Measurements from ENCODE around the gene EPHB3.

The EPHB3 gene

DNA sequence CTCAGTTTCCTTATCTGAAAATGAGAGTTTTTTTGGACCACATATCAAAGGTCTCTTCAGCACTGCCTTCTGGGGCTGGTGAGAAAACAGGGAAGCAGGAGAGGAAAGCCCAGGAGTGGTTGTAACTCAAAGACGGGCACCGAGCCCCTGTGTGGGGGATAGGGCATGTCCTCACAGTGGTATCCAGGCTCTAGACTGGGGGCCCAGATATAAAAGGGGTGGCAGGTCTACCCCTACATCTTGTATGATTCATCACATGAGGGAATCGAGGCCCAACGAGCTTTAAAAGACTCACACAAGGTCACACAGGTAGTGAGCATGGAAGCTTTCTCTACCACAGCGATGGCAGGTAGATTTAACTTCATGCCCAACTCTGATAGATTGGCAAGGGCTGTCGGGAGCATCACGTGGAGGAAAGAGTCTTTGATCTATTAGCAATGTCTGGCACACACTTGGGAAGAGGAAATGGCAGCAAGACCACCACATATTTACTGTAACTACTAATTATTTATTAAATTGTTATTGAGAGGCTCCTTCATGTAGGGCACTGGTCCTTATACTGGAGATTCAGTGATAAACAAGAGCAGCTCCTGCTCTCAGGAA is 4.1 kb upstream of the EPHB3 start:
- Histone ChIP-seq H3K27me3 (ENCODE audit: control insufficient read depth in 3 of 3, insufficient read depth in 3 of 3, low read depth in 1 of 3, low read length in 3 of 3) (peaks cover 3 to 74% (median 12%) of the 10 kb centered on the region in 3 experiments), H3K14ac (ENCODE audit: low read length) (no peak overlapping the region), H3K18ac (ENCODE audit: low read length) (no peak overlapping the region)

DNA sequence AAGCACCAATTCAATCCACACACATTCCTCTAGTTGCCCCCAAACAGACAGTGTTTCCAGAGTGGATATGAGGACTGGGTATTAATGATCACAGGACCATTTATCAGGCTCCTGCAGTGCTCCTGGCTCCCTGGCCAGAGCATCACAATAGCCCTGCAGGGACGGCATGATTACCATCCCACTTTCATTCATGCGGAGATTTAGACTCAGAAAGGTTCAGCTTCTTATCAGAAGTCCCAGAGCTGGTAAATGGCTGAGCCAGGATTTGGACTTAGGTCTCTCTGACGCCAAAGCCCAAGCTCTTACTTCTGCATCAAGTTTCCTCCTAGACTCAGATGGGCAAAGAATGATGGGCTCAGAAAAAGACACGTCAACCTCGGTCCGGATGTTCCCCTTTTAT is 2.9 kb upstream of the EPHB3 start:
- H3K18ac ChIP-seq (ENCODE audit: low read length), result no peak overlapping the region
- H3K4me3 ChIP-seq (ENCODE audit: low read length in 2 of 2), result no peak overlapping the region
- H3K4me2 ChIP-seq (ENCODE audit: insufficient read depth, low read length, poor library complexity, severe bottlenecking), result no peak overlapping the region
- no peak overlapping the region for H2BK15ac ChIP-seq (ENCODE audit: low read length)
- H2AK5ac ChIP-seq (ENCODE audit: low read depth, low read length), result no peak overlapping the region
- no peak overlapping the region for H2BK120ac ChIP-seq (ENCODE audit: low read depth, low read length)
- peaks cover 4 to 64% (median 25%) of the 10 kb centered on the region in 3 experiments for H3K27me3 ChIP-seq (ENCODE audit: control insufficient read depth in 3 of 3, insufficient read depth in 3 of 3, low read depth in 1 of 3, low read length in 3 of 3)
- H4K8ac ChIP-seq (ENCODE audit: low read depth, low read length), result no peak overlapping the region
- no peak overlapping the region for H3K14ac ChIP-seq (ENCODE audit: low read length)
- no peak for DNase-seq (ENCODE audit: low spot score)
- no peak overlapping the region for H4K91ac ChIP-seq (ENCODE audit: low read depth, low read length, poor library complexity)
- no peaks in the 10 kb centered on the region for H3K79me1 ChIP-seq (ENCODE audit: low read depth, low read length)
- WGBS, 2 donors (ENCODE audit: extremely low coverage in 2 of 2, insufficient read length in 2 of 2, insufficient replicate concordance in 1 of 2), result no CpG with 5 or more reads among the region's 6 CpGs
- no peak overlapping the region for H2BK5ac ChIP-seq (ENCODE audit: low read length)
- peaks cover 9 to 18% of the 10 kb centered on the region in 2 donors for H3K4me1 ChIP-seq (ENCODE audit: control insufficient read depth in 2 of 2, insufficient read depth in 1 of 2, low read depth in 1 of 2, low read length in 2 of 2)
- H2AFZ ChIP-seq (ENCODE audit: low read length), result no peak overlapping the region
- H3K27ac ChIP-seq (replicated peaks; ENCODE audit: low read length), result no peak overlapping the region
- peak overlapping the region; percentile 42 for H2BK12ac ChIP-seq (ENCODE audit: low read length)
- no peak overlapping the region for H3K9ac ChIP-seq (ENCODE audit: low read depth, low read length, poor library complexity)
- no peaks in the 10 kb centered on the region for H3K36me3 ChIP-seq (replicated peaks in 1 of 2; ENCODE audit: control insufficient read depth in 2 of 2, insufficient read depth in 2 of 2, low read length in 2 of 2)
- H3K23ac ChIP-seq (ENCODE audit: low read depth, low read length, poor library complexity), result no peak overlapping the region
- H3K4ac ChIP-seq (ENCODE audit: low read length), result no peak overlapping the region
- no peaks in the 10 kb centered on the region for H3K9me3 ChIP-seq (replicated peaks in 1 of 2; ENCODE audit: control insufficient read depth in 2 of 2, insufficient read depth in 1 of 2, low read depth in 1 of 2, low read length in 2 of 2)

More for the DNA sequence above, 4.1 kb upstream of the EPHB3 start:
- Histone ChIP-seq H3K4me1 (ENCODE audit: control insufficient read depth in 2 of 2, insufficient read depth in 1 of 2, low read depth in 1 of 2, low read length in 2 of 2) (peaks cover 0 to 14% of the 10 kb centered on the region in 2 donors), H4K91ac (ENCODE audit: low read depth, low read length, poor library complexity) (no peak overlapping the region), H3K4me3 (ENCODE audit: low read length in 2 of 2) (no peak overlapping the region), H3K23ac (ENCODE audit: low read depth, low read length, poor library complexity) (no peak overlapping the region), H2AFZ (ENCODE audit: low read length) (no peak overlapping the region), H3K9me3 (replicated peaks in 1 of 2; ENCODE audit: control insufficient read depth in 2 of 2, insufficient read depth in 1 of 2, low read depth in 1 of 2, low read length in 2 of 2) (no peaks in the 10 kb centered on the region), H2AK5ac (ENCODE audit: low read depth, low read length) (peak overlapping the region; percentile 17), H2BK5ac (ENCODE audit: low read length) (no peak overlapping the region), H3K9ac (ENCODE audit: low read depth, low read length, poor library complexity) (no peak overlapping the region), H3K4ac (ENCODE audit: low read length) (no peak overlapping the region), H2BK15ac (ENCODE audit: low read length) (no peak overlapping the region), H3K4me2 (ENCODE audit: insufficient read depth, low read length, poor library complexity, severe bottlenecking) (no peak overlapping the region), H4K8ac (ENCODE audit: low read depth, low read length) (no peak overlapping the region), H3K27ac (replicated peaks; ENCODE audit: low read length) (no peak overlapping the region), H3K36me3 (replicated peaks in 1 of 2; ENCODE audit: control insufficient read depth in 2 of 2, insufficient read depth in 2 of 2, low read length in 2 of 2) (no peaks in the 10 kb centered on the region), H2BK12ac (ENCODE audit: low read length) (no peak overlapping the region), H3K79me1 (ENCODE audit: low read depth, low read length) (no peaks in the 10 kb centered on the region), H2BK120ac (ENCODE audit: low read depth, low read length) (no peak overlapping the region)
- DNase-seq (ENCODE audit: low spot score), result no peak
- no CpG with 5 or more reads among the region's 7 CpGs for WGBS, 2 donors (ENCODE audit: extremely low coverage in 2 of 2, insufficient read length in 2 of 2, insufficient replicate concordance in 1 of 2)

DNA sequence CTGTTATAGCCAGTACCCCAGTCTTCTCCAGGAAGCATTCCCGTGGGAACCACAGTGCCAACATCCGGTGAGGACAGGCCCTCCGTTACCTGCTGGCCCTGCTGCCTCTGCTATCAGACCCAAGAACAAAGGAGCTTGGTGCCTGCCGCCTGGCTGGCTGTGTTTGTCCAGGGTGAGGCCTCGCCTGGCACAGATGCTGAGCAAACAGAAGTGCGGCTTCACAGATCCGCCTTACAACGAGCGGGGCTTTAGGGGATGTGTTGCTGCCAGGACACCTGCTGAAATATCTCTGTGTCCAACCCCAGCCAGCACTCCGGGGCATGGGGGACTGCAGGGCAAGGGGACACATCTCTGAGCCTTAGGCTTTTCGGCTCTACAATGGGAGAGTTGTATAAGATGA is 2.2 kb upstream of the EPHB3 start:
- Histone ChIP-seq H2BK5ac (ENCODE audit: low read length) (no peak overlapping the region), H3K4me3 (ENCODE audit: low read length in 2 of 2) (no peak overlapping the region), H3K79me1 (ENCODE audit: low read depth, low read length) (no peaks in the 10 kb centered on the region), H4K91ac (ENCODE audit: low read depth, low read length, poor library complexity) (no peak overlapping the region), H4K8ac (ENCODE audit: low read depth, low read length) (no peak overlapping the region), H3K14ac (ENCODE audit: low read length) (no peak overlapping the region), H2AFZ (ENCODE audit: low read length) (no peak overlapping the region), H3K23ac (ENCODE audit: low read depth, low read length, poor library complexity) (no peak overlapping the region), H3K18ac (ENCODE audit: low read length) (peak overlapping the region; percentile 36), H3K27me3 (ENCODE audit: control insufficient read depth in 3 of 3, insufficient read depth in 3 of 3, low read depth in 1 of 3, low read length in 3 of 3) (peaks cover 4 to 61% (median 31%) of the 10 kb centered on the region in 3 experiments), H2BK15ac (ENCODE audit: low read length) (peak overlapping the region; percentile 77), H2BK120ac (ENCODE audit: low read depth, low read length) (peak overlapping the region; percentile 40), H3K4ac (ENCODE audit: low read length) (no peak overlapping the region), H3K36me3 (replicated peaks in 1 of 2; ENCODE audit: control insufficient read depth in 2 of 2, insufficient read depth in 2 of 2, low read length in 2 of 2) (no peaks in the 10 kb centered on the region), H3K4me1 (ENCODE audit: control insufficient read depth in 2 of 2, insufficient read depth in 1 of 2, low read depth in 1 of 2, low read length in 2 of 2) (peaks cover 15 to 24% of the 10 kb centered on the region in 2 donors), H2BK12ac (ENCODE audit: low read length) (peak overlapping the region; percentile 42), H3K9me3 (replicated peaks in 1 of 2; ENCODE audit: control insufficient read depth in 2 of 2, insufficient read depth in 1 of 2, low read depth in 1 of 2, low read length in 2 of 2) (no peaks in the 10 kb centered on the region), H2AK5ac (ENCODE audit: low read depth, low read length) (peak overlapping the region; percentile 41), H3K9ac (ENCODE audit: low read depth, low read length, poor library complexity) (no peak overlapping the region), H3K4me2 (ENCODE audit: insufficient read depth, low read length, poor library complexity, severe bottlenecking) (no peak overlapping the region), H3K27ac (replicated peaks; ENCODE audit: low read length) (no peak overlapping the region)
- WGBS, 2 donors (ENCODE audit: extremely low coverage in 2 of 2, insufficient read length in 2 of 2, insufficient replicate concordance in 1 of 2), result no CpG with 5 or more reads among the region's 11 CpGs
- DNase-seq (ENCODE audit: low spot score), result no peak

DNA sequence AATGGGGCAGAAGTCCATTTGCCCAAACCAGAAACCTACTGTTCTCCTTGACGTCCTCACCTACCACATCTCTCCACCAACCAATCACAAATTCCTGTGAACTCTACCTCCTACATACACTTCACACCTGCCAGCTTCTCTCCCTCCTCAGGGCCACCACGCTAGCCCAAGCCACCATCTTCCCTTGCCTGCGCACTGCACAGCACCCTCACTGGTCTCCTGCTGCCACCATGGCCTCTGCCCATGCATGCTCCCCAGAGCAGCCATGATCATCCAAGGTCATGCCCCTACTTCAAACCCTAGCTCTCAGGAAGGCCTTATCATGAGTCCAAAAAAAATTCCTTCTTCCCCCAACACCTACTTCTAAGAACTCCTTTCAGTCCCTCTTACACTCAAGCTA is 1.1 kb upstream of the EPHB3 start:
- H2AK5ac ChIP-seq (ENCODE audit: low read depth, low read length), result no peak overlapping the region
- no CpG with 5 or more reads among the region's 3 CpGs for WGBS, 2 donors (ENCODE audit: extremely low coverage in 2 of 2, insufficient read length in 2 of 2, insufficient replicate concordance in 1 of 2)
- peaks cover 2% of the 10 kb centered on the region for H3K79me1 ChIP-seq (ENCODE audit: low read depth, low read length)
- H2BK15ac ChIP-seq (ENCODE audit: low read length), result no peak overlapping the region
- no peak overlapping the region for H3K14ac ChIP-seq (ENCODE audit: low read length)
- no peak for DNase-seq (ENCODE audit: low spot score)
- H3K27ac ChIP-seq (replicated peaks; ENCODE audit: low read length), result no peak overlapping the region
- H4K8ac ChIP-seq (ENCODE audit: low read depth, low read length), result no peak overlapping the region
- peaks cover 27 to 35% of the 10 kb centered on the region in 2 donors for H3K4me1 ChIP-seq (ENCODE audit: control insufficient read depth in 2 of 2, insufficient read depth in 1 of 2, low read depth in 1 of 2, low read length in 2 of 2)
- H2BK120ac ChIP-seq (ENCODE audit: low read depth, low read length), result no peak overlapping the region
- H2BK5ac ChIP-seq (ENCODE audit: low read length), result no peak overlapping the region
- no peak overlapping the region for H3K23ac ChIP-seq (ENCODE audit: low read depth, low read length, poor library complexity)
- no peak overlapping the region for H3K4me3 ChIP-seq (ENCODE audit: low read length in 2 of 2)
- no peak overlapping the region for H3K18ac ChIP-seq (ENCODE audit: low read length)
- no peaks in the 10 kb centered on the region for H3K36me3 ChIP-seq (replicated peaks in 1 of 2; ENCODE audit: control insufficient read depth in 2 of 2, insufficient read depth in 2 of 2, low read length in 2 of 2)
- no peak overlapping the region for H3K4ac ChIP-seq (ENCODE audit: low read length)
- H2AFZ ChIP-seq (ENCODE audit: low read length), result peak overlapping the region; percentile 70
- H3K27me3 ChIP-seq (ENCODE audit: control insufficient read depth in 3 of 3, insufficient read depth in 3 of 3, low read depth in 1 of 3, low read length in 3 of 3), result peaks cover 4 to 53% (median 43%) of the 10 kb centered on the region in 3 experiments
- no peaks in the 10 kb centered on the region for H3K9me3 ChIP-seq (replicated peaks in 1 of 2; ENCODE audit: control insufficient read depth in 2 of 2, insufficient read depth in 1 of 2, low read depth in 1 of 2, low read length in 2 of 2)
- H3K4me2 ChIP-seq (ENCODE audit: insufficient read depth, low read length, poor library complexity, severe bottlenecking), result no peak overlapping the region
- H4K91ac ChIP-seq (ENCODE audit: low read depth, low read length, poor library complexity), result no peak overlapping the region
- H3K9ac ChIP-seq (ENCODE audit: low read depth, low read length, poor library complexity), result no peak overlapping the region
- H2BK12ac ChIP-seq (ENCODE audit: low read length), result no peak overlapping the region
